Endodermal cell (in vitro differentiated cells): ENCODE data around the gene POLR1B. TPM values are rescaled to one million over a fixed set of nuclear protein-coding genes. Genes with fewer than 3 reads are reported as not detected.

ENCODE experiments used
- DNase-seq: peaks from one replicate; pipeline ENCODE4 v3.0.0-alpha.2; 2017
- H3K27ac ChIP-seq: 2 replicates; pipeline ENCODE4 v1.5.1; 2013; ENCODE audit warnings: mild to moderate bottlenecking, low read depth, low read length, moderate library complexity
- H3K27me3 ChIP-seq: 2 replicates; pipeline ENCODE4 v1.6.1; 2013; ENCODE audit warnings: mild to moderate bottlenecking, low read length, moderate library complexity; ENCODE audit not compliant: insufficient read depth, control insufficient read depth, poor library complexity, severe bottlenecking
- H3K36me3 ChIP-seq: 2 replicates; pipeline ENCODE4 v1.7.0; 2013; ENCODE audit warnings: mild to moderate bottlenecking, low read length, moderate library complexity; ENCODE audit not compliant: control insufficient read depth, insufficient read depth
- H3K4me1 ChIP-seq: one replicate; pipeline ENCODE4 v1.7.0; 2013; ENCODE audit warnings: low read length; ENCODE audit not compliant: control insufficient read depth, insufficient read depth
- H3K4me3 ChIP-seq: 2 replicates; pipeline ENCODE4 v1.5.1; 2013; ENCODE audit warnings: mild to moderate bottlenecking, low read length, moderate library complexity
- H3K9ac ChIP-seq: 2 replicates; pipeline ENCODE4 v1.6.1; 2013; ENCODE audit warnings: mild to moderate bottlenecking, low read length, moderate library complexity; ENCODE audit not compliant: poor library complexity, severe bottlenecking; ENCODE audit errors: extremely low read depth
- H3K9me3 ChIP-seq: 2 replicates; pipeline ENCODE4 v1.6.1; 2013; ENCODE audit warnings: mild to moderate bottlenecking, low read length, moderate library complexity; ENCODE audit not compliant: control insufficient read depth
- H3K27ac Mint-ChIP-seq: 2 replicates; pipeline ENCODE4 v1.8.0; 2020; ENCODE audit warnings: mixed read lengths
- H3K27me3 Mint-ChIP-seq: 2 replicates; pipeline ENCODE4 v1.8.0; 2021; ENCODE audit warnings: mild to moderate bottlenecking, mixed read lengths; ENCODE audit not compliant: insufficient read depth
- H3K36me3 Mint-ChIP-seq: 2 replicates; pipeline ENCODE4 v1.8.0; 2020; ENCODE audit warnings: low read depth, mixed read lengths
- H3K4me1 Mint-ChIP-seq: 2 replicates; pipeline ENCODE4 v1.8.0; 2020; ENCODE audit warnings: mixed read lengths
- H3K4me3 Mint-ChIP-seq: 2 replicates; pipeline ENCODE4 v1.8.0; 2020; ENCODE audit warnings: mild to moderate bottlenecking, moderate library complexity, mixed read lengths
- H3K9me3 Mint-ChIP-seq: 2 replicates; pipeline ENCODE4 v1.8.0; 2020; ENCODE audit warnings: mild to moderate bottlenecking, mixed read lengths
- CTCF ChIP-seq: fragments of 200-600 bp; sonication (generic); conservative IDR thresholded peaks from 2 replicates; pipeline ENCODE4 v1.5.0; 2021; ENCODE audit warnings: antibody characterized with exemption, mild to moderate bottlenecking
- WGBS, 2 experiments: methylation state at CpG; one replicate each; pipeline versions ENCODE4 v1.1.5 to v1.1.7; 2013; ENCODE audit warnings: missing lambda C conversion rate in 2 of 2, mixed read lengths in 1 of 2; ENCODE audit not compliant: insufficient coverage in 1 of 2, insufficient read length in 1 of 2; 5-methylcytosine and 5-hydroxymethylcytosine counted together
- total RNA-seq, 2 donors: library from RNA; stranded (reverse); fragmentation: NEBNext Ultra II Directional in 1 of 2; extraction: Animal tissue kit (Norgen Biotek cat#: 25700) in 1 of 2; gene quantifications; 2 replicates in 1 of 2; 3 replicates in 1 of 2; pipeline ENCODE4 v1.2.1, GENCODE V29; 2021

The POLR1B gene
- total RNA-seq, 2 donors from 2014 or later = 25.6 to 31.9 TPM

GRCh38 chr2:112604952-112605351, 62.7 kb downstream of the POLR1B start:
- no peak overlapping the region for H3K27ac ChIP-seq
- Mint-ChIP-seq H3K36me3 (peaks cover 2% of the 10 kb centered on the region), H3K27me3 (peaks cover 1% of the 10 kb centered on the region), H3K4me3 (no peak overlapping the region), H3K4me1 (peaks cover 2% of the 10 kb centered on the region), H3K9me3 (peaks cover 7% of the 10 kb centered on the region), H3K27ac (no peak overlapping the region)
- H3K9me3 ChIP-seq = no peaks in the 10 kb centered on the region
- H3K9ac ChIP-seq = no peak overlapping the region
- no peaks in the 10 kb centered on the region for H3K27me3 ChIP-seq
- no peaks in the 10 kb centered on the region for H3K36me3 ChIP-seq
- TF ChIP-seq CTCF = no peak
- DNase-seq = no peak
- H3K4me3 ChIP-seq = no peak overlapping the region
- H3K4me1 ChIP-seq = no peaks in the 10 kb centered on the region
- 73 to 85% methylated on average over 3 to 4 of the region's 4 CpGs for WGBS, 2 experiments

GRCh38 chr2:112605926-112606325, 63.7 kb downstream of the POLR1B start:
- peaks cover 2% of the 10 kb centered on the region for H3K36me3 Mint-ChIP-seq
- no peaks in the 10 kb centered on the region for H3K36me3 ChIP-seq

GRCh38 chr2:112606547-112606946, 64.3 kb downstream of the POLR1B start:
- TF ChIP-seq CTCF = no peak
- Mint-ChIP-seq H3K4me3 (no peak overlapping the region), H3K9me3 (peaks cover 11% of the 10 kb centered on the region), H3K4me1 (no peaks in the 10 kb centered on the region), H3K36me3 (peaks cover 2% of the 10 kb centered on the region), H3K27ac (no peak overlapping the region), H3K27me3 (peaks cover 8% of the 10 kb centered on the region)
- Histone ChIP-seq H3K27ac (no peak overlapping the region), H3K4me3 (no peak overlapping the region), H3K9me3 (no peaks in the 10 kb centered on the region), H3K4me1 (no peaks in the 10 kb centered on the region), H3K9ac (no peak overlapping the region), H3K36me3 (no peaks in the 10 kb centered on the region), H3K27me3 (no peaks in the 10 kb centered on the region)
- 91 to 94% methylated on average over 4 of the region's 4 CpGs for WGBS, 2 experiments
- DNase-seq = no peak

More at GRCh38 chr2:112605926-112606325, 63.7 kb downstream of the POLR1B start:
- Histone ChIP-seq H3K4me3 (no peak overlapping the region), H3K27me3 (no peaks in the 10 kb centered on the region), H3K4me1 (no peaks in the 10 kb centered on the region), H3K27ac (no peak overlapping the region), H3K9me3 (no peaks in the 10 kb centered on the region), H3K9ac (no peak overlapping the region)
- Mint-ChIP-seq H3K27ac (no peak overlapping the region), H3K9me3 (peaks cover 11% of the 10 kb centered on the region), H3K4me1 (no peaks in the 10 kb centered on the region), H3K27me3 (peaks cover 6% of the 10 kb centered on the region), H3K4me3 (no peak overlapping the region)
- TF ChIP-seq CTCF = no peak
- DNase-seq = no peak
- 88 to 93% methylated on average over 5 of the region's 5 CpGs for WGBS, 2 experiments
